Epidermal melanocyte (primary cell): Measurements from ENCODE around the gene ACER1.
"Not testable (repeated sequence)": the region's sequence is repeated elsewhere in the genome, so short reads cannot be mapped to it uniquely, and the experiment has no call there.

Source experiments
- DNase-seq: peaks from one replicate; pipeline ENCODE4 v3.0.0; 2011; ENCODE audit warnings: low spot score; ENCODE audit not compliant: insufficient read length

ACER1 gene

GRCh38 chr19:6333439-6333838 lies at the start of gene ACER1:
ACER1 (minus strand) TSS chr19:6333612; CDS start chr19:6333551, 61 bp downstream.
- no peak for DNase-seq

GRCh38 chr19:6383188-6383587 lies 49.8 kb upstream of the ACER1 start:
- DNase-seq: no peak

- DNase-seq: no peak
Observed at GRCh38 chr19:6381030-6381750, 47.8 kb upstream of the ACER1 start.

GRCh38 chr19:6379744-6380143 lies 46.3 kb upstream of the ACER1 start:
- DNase-seq: no peak

- DNase-seq: no peak
Observed at GRCh38 chr19:6378486-6378885, 45.1 kb upstream of the ACER1 start.

GRCh38 chr19:6378041-6378440 lies 44.6 kb upstream of the ACER1 start:
- no peak for DNase-seq

GRCh38 chr19:6376512-6377190 lies 43.2 kb upstream of the ACER1 start:
- DNase-seq: no peak

GRCh38 chr19:6375411-6376010 lies 42.1 kb upstream of the ACER1 start, which contains the start of gene PSPN:
PSPN (minus strand) TSS chr19:6375933; CDS start chr19:6375849, 84 bp downstream.
- DNase-seq: no peak

GRCh38 chr19:6374711-6375410 lies 41.4 kb upstream of the ACER1 start:
- no peak for DNase-seq

GRCh38 chr19:6374161-6374709 lies 40.8 kb upstream of the ACER1 start:
- no peak for DNase-seq

- no peak for DNase-seq
Observed at GRCh38 chr19:6373813-6374108, 40.3 kb upstream of the ACER1 start.

GRCh38 chr19:6373096-6373812 lies 39.8 kb upstream of the ACER1 start:
- DNase-seq: peak; percentile 94

GRCh38 chr19:6372594-6373095 lies 39.2 kb upstream of the ACER1 start, which contains the start of gene ALKBH7:
ALKBH7 (plus strand) TSS chr19:6372794; CDS start chr19:6372821, 27 bp downstream.
- DNase-seq: peak; percentile 86

GRCh38 chr19:6364353-6364752 lies 30.9 kb upstream of the ACER1 start:
- no peak for DNase-seq

GRCh38 chr19:6362351-6362801 lies 29.0 kb upstream of the ACER1 start:
- no peak for DNase-seq

- DNase-seq: no peak
Observed at GRCh38 chr19:6362027-6362350, 28.6 kb upstream of the ACER1 start.

GRCh38 chr19:6360857-6361216 lies 27.4 kb upstream of the ACER1 start:
- DNase-seq: not testable (repeated sequence)

- not testable (repeated sequence) for DNase-seq
Observed at GRCh38 chr19:6360445-6360844, 27.0 kb upstream of the ACER1 start.

- no peak for DNase-seq
Observed at GRCh38 chr19:6359568-6360341, 26.3 kb upstream of the ACER1 start.

GRCh38 chr19:6358003-6358402 lies 24.6 kb upstream of the ACER1 start:
- no peak for DNase-seq
